GM21528 (cell line): ENCODE data around the gene RAB40A.
A peak's percentile ranks its signal among the peaks of the same experiment; 100 is the strongest.
"Not testable (repeated sequence)": the region's sequence is repeated elsewhere in the genome, so short reads cannot be mapped to it uniquely, and the experiment has no call there.

Source experiments
- ATAC-seq: cut with Tn5 transposase; IDR thresholded peaks from one replicate; pipeline ENCODE4 v1.9.1; 2021; ENCODE audit warnings: mild to moderate bottlenecking, moderate library complexity; ENCODE audit not compliant: unreplicated experiment, low FRiP score

RAB40A gene

GRCh38 chrX:103467156-103467555 is 52.1 kb downstream of the RAB40A start:
- no peak for ATAC-seq

- ATAC-seq, result peak; percentile 94
Measured at GRCh38 chrX:103464774-103465117, 54.5 kb downstream of the RAB40A start.

GRCh38 chrX:103464072-103464773 is 55.1 kb downstream of the RAB40A start:
- ATAC-seq, result peak; percentile 76

GRCh38 chrX:103461156-103461555 is 58.1 kb downstream of the RAB40A start:
- ATAC-seq, result no peak

GRCh38 chrX:103460001-103460755 is 59.1 kb downstream of the RAB40A start:
- ATAC-seq, result not testable (repeated sequence)

- ATAC-seq, result no peak
Measured at GRCh38 chrX:103453655-103454054, 65.6 kb downstream of the RAB40A start.
